ENCODE data around the gene TBX1. TPM values are rescaled to one million over a fixed set of nuclear protein-coding genes. Genes with fewer than 3 reads are reported as not detected.

Gene TBX1
- total RNA-seq, 1 donor from 2014 or later: 13.5 TPM

- Histone ChIP-seq H3K4me1 (peaks cover 25% of the 10 kb centered on the region), H3K36me3 (no peaks in the 10 kb centered on the region), H3K27me3 (ENCODE audit: low read depth) (peaks cover 91% of the 10 kb centered on the region), H3K4me3 (peak overlapping the region; percentile 31), H3K27ac (no peak overlapping the region), H3K9me3 (no peaks in the 10 kb centered on the region)
- intact Hi-C loops (cut with DNase I): no loop called here
- no peak for ATAC-seq
- DNase-seq: no peak
- TF ChIP-seq, protein P1, sequence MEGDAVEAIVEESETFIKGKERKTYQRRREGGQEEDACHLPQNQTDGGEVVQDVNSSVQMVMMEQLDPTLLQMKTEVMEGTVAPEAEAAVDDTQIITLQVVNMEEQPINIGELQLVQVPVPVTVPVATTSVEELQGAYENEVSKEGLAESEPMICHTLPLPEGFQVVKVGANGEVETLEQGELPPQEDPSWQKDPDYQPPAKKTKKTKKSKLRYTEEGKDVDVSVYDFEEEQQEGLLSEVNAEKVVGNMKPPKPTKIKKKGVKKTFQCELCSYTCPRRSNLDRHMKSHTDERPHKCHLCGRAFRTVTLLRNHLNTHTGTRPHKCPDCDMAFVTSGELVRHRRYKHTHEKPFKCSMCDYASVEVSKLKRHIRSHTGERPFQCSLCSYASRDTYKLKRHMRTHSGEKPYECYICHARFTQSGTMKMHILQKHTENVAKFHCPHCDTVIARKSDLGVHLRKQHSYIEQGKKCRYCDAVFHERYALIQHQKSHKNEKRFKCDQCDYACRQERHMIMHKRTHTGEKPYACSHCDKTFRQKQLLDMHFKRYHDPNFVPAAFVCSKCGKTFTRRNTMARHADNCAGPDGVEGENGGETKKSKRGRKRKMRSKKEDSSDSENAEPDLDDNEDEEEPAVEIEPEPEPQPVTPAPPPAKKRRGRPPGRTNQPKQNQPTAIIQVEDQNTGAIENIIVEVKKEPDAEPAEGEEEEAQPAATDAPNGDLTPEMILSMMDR (IDR thresholded peaks at IDR 0.05): no peak
Measured at GRCh38 chr22:19760951-19761724, 560 bp downstream of the TBX1 start.

- no peaks in the 10 kb centered on the region for H3K36me3 ChIP-seq
- DNase-seq (no peak), ATAC-seq (no peak)
- TF ChIP-seq, protein P1 (IDR thresholded peaks at IDR 0.05): no peak
- peaks cover 91% of the 10 kb centered on the region for H3K27me3 ChIP-seq (ENCODE audit: low read depth)
- peak overlapping the region; percentile 31 for H3K4me3 ChIP-seq
- H3K27ac ChIP-seq: no peak overlapping the region
- intact Hi-C loops (cut with DNase I): no loop called here
- no peaks in the 10 kb centered on the region for H3K9me3 ChIP-seq
- H3K4me1 ChIP-seq: peaks cover 19% of the 10 kb centered on the region
Measured at GRCh38 chr22:19761725-19762567, 1.4 kb downstream of the TBX1 start.

- TF ChIP-seq, protein P1 (IDR thresholded peaks at IDR 0.05): no peak
- Histone ChIP-seq H3K9me3 (no peaks in the 10 kb centered on the region), H3K36me3 (no peaks in the 10 kb centered on the region), H3K27me3 (ENCODE audit: low read depth) (peaks cover 91% of the 10 kb centered on the region), H3K4me3 (peak overlapping the region; percentile 31), H3K27ac (no peak overlapping the region), H3K4me1 (peaks cover 22% of the 10 kb centered on the region)
- intact Hi-C loops (cut with DNase I): no loop called here
- ATAC-seq: no peak
- no peak for DNase-seq
Measured at GRCh38 chr22:19762568-19763457, 2.2 kb downstream of the TBX1 start.

- Histone ChIP-seq H3K27ac (no peak overlapping the region), H3K27me3 (ENCODE audit: low read depth) (peaks cover 91% of the 10 kb centered on the region), H3K4me3 (no peak overlapping the region), H3K9me3 (no peaks in the 10 kb centered on the region), H3K4me1 (peaks cover 31% of the 10 kb centered on the region), H3K36me3 (no peaks in the 10 kb centered on the region)
- intact Hi-C loops (cut with DNase I): no loop called here
- TF ChIP-seq, protein P1 (IDR thresholded peaks at IDR 0.05): no peak
- ATAC-seq: no peak
- DNase-seq: no peak
Measured at GRCh38 chr22:19763458-19764298, 3.1 kb downstream of the TBX1 start.

Measured in lower lobe of right lung (tissue), 2 donors.